A549 (cell line): Measurements from ENCODE around the gene EVPL.
"Not testable (repeated sequence)": the region's sequence is repeated elsewhere in the genome, so short reads cannot be mapped to it uniquely, and the experiment has no call there.

Source experiments
- BHLHE40 ChIP-seq: IDR thresholded peaks from 2 replicates; pipeline ENCODE4 v1.6.1; 2012; ENCODE audit warnings: low read depth, low read length, inconsistent platforms
- CTCF ChIP-seq: fragments of >200 bp; sonication (Bioruptor Twin); formaldehyde crosslinking; IDR thresholded peaks from 3 replicates; pipeline ENCODE4 v1.5.1; 2016
- EP300 ChIP-seq, 2 experiments: fragments of >200 bp; sonication (Bioruptor Twin); formaldehyde crosslinking; IDR thresholded peaks; 2 replicates in 1 of 2; 3 replicates in 1 of 2; pipeline ENCODE4 v1.6.1; 2016 to 2017
- HMGXB4 ChIP-seq: fragments of 250-450 bp; sonication (Bioruptor Pico); IDR thresholded peaks from 2 replicates; pipeline ENCODE4 v1.5.0; 2021; ENCODE audit warnings: mild to moderate bottlenecking, moderate library complexity, borderline replicate concordance
- MAZ ChIP-seq: fragments of 150-350 bp; IDR thresholded peaks from 2 replicates; pipeline ENCODE4 v1.6.1; 2014; ENCODE audit warnings: antibody characterized with exemption, low read depth, low read length, borderline replicate concordance
- MYC ChIP-seq: IDR thresholded peaks from 2 replicates; pipeline ENCODE4 v1.6.1; 2012; ENCODE audit warnings: mild to moderate bottlenecking, inconsistent platforms, low read length, improper control_type of control experiment, borderline replicate concordance
- PHF8 ChIP-seq: fragments of 200-600 bp; sonication (generic); IDR thresholded peaks from 2 replicates; pipeline ENCODE4 v1.6.1; 2016; ENCODE audit warnings: low read depth, mild to moderate bottlenecking, antibody characterized with exemption, moderate library complexity, borderline replicate concordance
- POLR2A ChIP-seq: IDR thresholded peaks from 2 replicates; pipeline ENCODE4 v1.6.1; 2012; ENCODE audit warnings: mild to moderate bottlenecking, low read length
- POLR2AphosphoS2 ChIP-seq: conservative IDR thresholded peaks from 2 replicates; pipeline ENCODE4 v1.6.1; 2012; ENCODE audit warnings: low read length, improper control_type of control experiment, inconsistent platforms
- RARB ChIP-seq: fragments of 250-450 bp; sonication (Bioruptor Pico); IDR thresholded peaks from 2 replicates; pipeline ENCODE4 v1.8.0; 2021; ENCODE audit warnings: mild to moderate bottlenecking, moderate library complexity
- SREBF2 ChIP-seq: fragments of 450-650 bp; IDR thresholded peaks from 2 replicates; pipeline ENCODE4 v1.6.1; 2014; ENCODE audit warnings: mild to moderate bottlenecking, moderate library complexity

DNA sequence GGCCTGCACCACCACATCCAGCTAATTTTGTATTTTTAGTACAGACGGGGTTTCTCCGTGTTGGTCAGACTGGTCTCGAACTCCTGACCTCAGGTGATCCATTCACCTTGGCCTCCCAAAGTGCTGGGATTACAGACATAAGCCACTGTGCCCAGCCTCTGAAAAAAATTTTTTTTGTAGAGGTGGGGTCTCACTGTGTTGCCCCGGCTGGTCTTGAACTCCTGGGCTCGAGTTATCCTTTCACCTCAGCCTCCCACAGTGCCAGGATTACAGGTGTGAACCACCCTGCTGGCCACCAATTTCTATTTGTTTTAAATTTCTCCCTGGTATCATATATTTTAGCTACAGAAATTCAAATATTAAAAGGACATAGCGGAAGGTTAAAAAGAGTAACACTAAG, 31.2 kb upstream of the EVPL start:
- not testable (repeated sequence) for TF ChIP-seq PHF8; POLR2A; POLR2AphosphoS2; CTCF; EP300 (IDR thresholded peaks at IDR 0.05); BHLHE40; MAZ; SREBF2; HMGXB4 (CRISPR knock-in tag); RARB (CRISPR knock-in tag); MYC
